HepG2 (cell line): ENCODE data around the gene LRR1. TPM values are rescaled to one million over a fixed set of nuclear protein-coding genes. Genes with fewer than 3 reads are reported as not detected.
A peak's percentile ranks its signal among the peaks of the same experiment; 100 is the strongest.

Experiments used
- HNRNPLL ChIP-seq: fragments of 200-400 bp; formaldehyde crosslinking; IDR thresholded peaks from 2 replicates; pipeline ENCODE4 v1.6.1; 2017; ENCODE audit warnings: mild to moderate bottlenecking, low read depth, low read length; ENCODE audit not compliant: poor library complexity, severe bottlenecking
- MED13 ChIP-seq: sonication (generic); formaldehyde crosslinking; IDR thresholded peaks from 2 replicates; pipeline ENCODE4 v1.5.0; 2020; ENCODE audit warnings: missing genetic modification reagents
- MEIS1 ChIP-seq: sonication (generic); formaldehyde crosslinking; IDR thresholded peaks from 2 replicates; pipeline ENCODE4 v1.9.0; 2021; ENCODE audit warnings: mild to moderate bottlenecking, missing genetic modification reagents, moderate library complexity, borderline replicate concordance
- NCOR1 ChIP-seq: fragments of 200-600 bp; sonication (generic); IDR thresholded peaks from 2 replicates; pipeline ENCODE4 v1.7.0; 2017; ENCODE audit warnings: antibody characterized with exemption, low read length, borderline replicate concordance
- POLR2A ChIP-seq, 2 experiments: IDR thresholded peaks; 2 replicates each; pipeline ENCODE4 v1.6.1; 2011; ENCODE audit warnings: low read depth in 2 of 2, low read length in 2 of 2, mild to moderate bottlenecking in 1 of 2, moderate library complexity in 1 of 2; ENCODE audit not compliant: insufficient read depth in 1 of 2
- RBM22 ChIP-seq: fragments of 200-400 bp; formaldehyde crosslinking; optimal IDR thresholded peaks from 2 replicates; pipeline ENCODE3; 2017; ENCODE audit warnings: mild to moderate bottlenecking, low read length, moderate library complexity
- SP1 ChIP-seq, 2 experiments: fragments of 450-650 bp in 1 of 2; sonication (generic) in 1 of 2; formaldehyde crosslinking in 1 of 2; IDR thresholded peaks; 2 replicates each; pipeline versions ENCODE4 v1.4.0 to v1.6.1; 2016 to 2020; ENCODE audit warnings: missing genetic modification reagents in 1 of 2
- TARDBP ChIP-seq: sonication (generic); formaldehyde crosslinking; IDR thresholded peaks from 2 replicates; pipeline ENCODE4 v1.8.0; 2022; ENCODE audit warnings: mild to moderate bottlenecking, missing genetic modification reagents
- TBX3 ChIP-seq: fragments of 450-650 bp; IDR thresholded peaks from 2 replicates; pipeline ENCODE4 v1.6.1; 2017; ENCODE audit warnings: antibody characterized with exemption, mild to moderate bottlenecking, inconsistent platforms, borderline replicate concordance
- ZIK1 ChIP-seq: sonication (generic); formaldehyde crosslinking; IDR thresholded peaks from 2 replicates; pipeline ENCODE4 v1.5.0; 2020; ENCODE audit warnings: mild to moderate bottlenecking, low read depth, missing genetic modification reagents, borderline replicate concordance
- ZMYM2 ChIP-seq: sonication (generic); formaldehyde crosslinking; IDR thresholded peaks from 2 replicates; pipeline ENCODE4 v1.8.0; 2022; ENCODE audit warnings: mild to moderate bottlenecking, missing genetic modification reagents
- ZNF460 ChIP-seq: sonication (generic); formaldehyde crosslinking; IDR thresholded peaks from 2 replicates; pipeline ENCODE4 v1.5.1; 2020; ENCODE audit warnings: missing genetic modification reagents, mild to moderate bottlenecking, borderline replicate concordance
- ZSCAN20 ChIP-seq: sonication (generic); formaldehyde crosslinking; IDR thresholded peaks from 2 replicates; pipeline ENCODE4 v1.4.0; 2020; ENCODE audit warnings: missing genetic modification reagents, mild to moderate bottlenecking, borderline replicate concordance
- polyA plus RNA-seq, 8 experiments: library from polyadenylated mRNA; depleted of rRNA in 3 of 8; stranded (reverse) in 7 of 8; unstranded in 1 of 8; fragments of >200 nt; fragmentation: Illumina TruSeq in 4 of 8; extraction: Trizol in 4 of 8; gene quantifications; 2 replicates each; pipeline versions ENCODE4 v1.2.1 to v1.2.3, GENCODE V29; 2011 to 2016; ENCODE audit warnings: low read depth in 4 of 8, missing spikeins in 1 of 8, mixed read lengths in 1 of 8; ENCODE audit not compliant: insufficient read depth in 1 of 8
- total RNA-seq, 5 experiments: library from RNA; depleted of rRNA; stranded (reverse); fragments of >200 nt; fragmentation: Illumina TruSeq; extraction: Trizol; gene quantifications; 2 replicates each; pipeline ENCODE4 v1.2.3, GENCODE V29; 2016; ENCODE audit warnings: low read depth in 1 of 5
- TF ChIP-seq, protein P1 (sequence below): sonication (generic); formaldehyde crosslinking; IDR thresholded peaks from 2 replicates; pipeline ENCODE4 v1.4.0; 2020; ENCODE audit warnings: missing genetic modification reagents, borderline replicate concordance
- TF ChIP-seq, protein P2 (sequence below): IDR thresholded peaks from 2 replicates; pipeline ENCODE4 v1.6.1; 2016; ENCODE audit warnings: low read depth, missing genetic modification reagents, missing compliant biosample characterization
- TF ChIP-seq, protein P3 (sequence below): sonication (generic); formaldehyde crosslinking; IDR thresholded peaks from 2 replicates; pipeline ENCODE4 v1.5.0; 2020; ENCODE audit warnings: missing genetic modification reagents
- TF ChIP-seq, protein P4 (sequence below): sonication (generic); formaldehyde crosslinking; IDR thresholded peaks from 2 replicates; pipeline ENCODE4 v1.5.0; 2020; ENCODE audit warnings: missing genetic modification reagents
- TF ChIP-seq, protein P5 (sequence below): IDR thresholded peaks from 2 replicates; pipeline ENCODE4 v1.6.1; 2018; ENCODE audit warnings: missing genetic modification reagents

LRR1 gene
- total and polyA plus RNA-seq, 2 of the 13 experiments (the other 11 are each of a cell fraction or from before 2014, with no cell fraction given) = 7.0 to 36.2 TPM

DNA sequence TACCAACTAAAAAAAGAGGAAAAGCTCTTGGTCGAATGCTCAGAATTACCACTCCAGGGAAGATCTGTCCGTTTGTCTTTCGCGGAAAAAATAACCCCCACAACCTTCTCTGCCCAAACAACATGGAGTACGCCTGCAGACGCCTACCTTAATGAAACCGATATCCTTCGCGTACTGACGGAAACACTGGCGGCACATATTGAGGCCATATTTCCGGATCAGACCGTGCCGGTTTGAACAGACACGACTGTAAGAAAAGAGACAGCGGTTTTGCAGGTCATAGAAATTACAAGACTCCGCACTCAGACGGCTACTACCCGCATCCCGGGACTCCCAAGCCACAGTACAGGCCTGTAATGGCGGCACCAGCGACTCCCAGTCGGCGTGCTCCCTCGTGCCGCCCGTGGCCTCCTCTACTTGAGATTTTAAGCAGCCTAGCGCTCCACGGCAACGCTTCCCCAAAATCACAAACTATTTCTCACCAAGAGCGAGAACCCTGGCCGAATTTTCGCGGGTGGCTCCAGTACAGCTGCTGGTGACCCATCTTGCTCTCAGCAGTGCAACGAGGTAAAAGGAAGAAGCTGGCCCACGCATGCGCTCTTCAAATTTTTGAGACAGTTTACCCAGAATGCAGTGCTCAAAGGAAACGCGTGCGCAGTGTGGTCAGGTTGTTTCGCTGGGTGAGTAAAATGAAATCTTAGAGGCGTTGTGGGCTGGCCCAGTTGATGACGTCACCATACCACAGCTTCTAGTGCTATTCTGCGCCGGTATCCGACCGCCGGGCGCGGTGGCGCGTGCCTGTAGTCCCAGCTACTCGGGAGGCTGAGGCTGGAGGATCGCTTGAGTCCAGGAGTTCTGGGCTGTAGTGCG lies 12.7 kb upstream of the LRR1 start, which contains the start of gene RPS29 (continued):
- peak; percentile 59 for TF ChIP-seq HNRNPLL
- TF ChIP-seq RBM22 = peak; percentile 4
- peak; percentile 77 for TF ChIP-seq MED13 (CRISPR knock-in tag)
- 0 out of 2 replicates have a peak, but pooled peaks have one; percentile 53 for TF ChIP-seq NCOR1
- 0 out of 2 replicates have a peak, but pooled peaks have one; percentile 47 for TF ChIP-seq TBX3
- no peak for TF ChIP-seq ZIK1 (CRISPR knock-in tag)
- TF ChIP-seq, protein P1, sequence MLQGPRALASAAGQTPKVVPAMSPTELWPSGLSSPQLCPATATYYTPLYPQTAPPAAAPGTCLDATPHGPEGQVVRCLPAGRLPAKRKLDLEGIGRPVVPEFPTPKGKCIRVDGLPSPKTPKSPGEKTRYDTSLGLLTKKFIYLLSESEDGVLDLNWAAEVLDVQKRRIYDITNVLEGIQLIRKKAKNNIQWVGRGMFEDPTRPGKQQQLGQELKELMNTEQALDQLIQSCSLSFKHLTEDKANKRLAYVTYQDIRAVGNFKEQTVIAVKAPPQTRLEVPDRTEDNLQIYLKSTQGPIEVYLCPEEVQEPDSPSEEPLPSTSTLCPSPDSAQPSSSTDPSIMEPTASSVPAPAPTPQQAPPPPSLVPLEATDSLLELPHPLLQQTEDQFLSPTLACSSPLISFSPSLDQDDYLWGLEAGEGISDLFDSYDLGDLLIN (CRISPR knock-in tag) = no peak
- TF ChIP-seq SP1 (IDR thresholded peaks at IDR 0.05) = no peak
- peak; percentile 57; the same call in 1 of the 2 replicates for TF ChIP-seq SP1 (CRISPR knock-in tag; IDR thresholded peaks at IDR 0.05)
- peak; percentile 99 for TF ChIP-seq ZMYM2 (CRISPR knock-in tag)
- TF ChIP-seq MEIS1 (CRISPR knock-in tag) = no peak
- peak; percentile 89 to 98 for TF ChIP-seq POLR2A (IDR thresholded peaks at IDR 0.05; ENCODE audit: insufficient read depth in 1 of 2, low read depth in 2 of 2, low read length in 2 of 2)
- TF ChIP-seq, protein P2, sequence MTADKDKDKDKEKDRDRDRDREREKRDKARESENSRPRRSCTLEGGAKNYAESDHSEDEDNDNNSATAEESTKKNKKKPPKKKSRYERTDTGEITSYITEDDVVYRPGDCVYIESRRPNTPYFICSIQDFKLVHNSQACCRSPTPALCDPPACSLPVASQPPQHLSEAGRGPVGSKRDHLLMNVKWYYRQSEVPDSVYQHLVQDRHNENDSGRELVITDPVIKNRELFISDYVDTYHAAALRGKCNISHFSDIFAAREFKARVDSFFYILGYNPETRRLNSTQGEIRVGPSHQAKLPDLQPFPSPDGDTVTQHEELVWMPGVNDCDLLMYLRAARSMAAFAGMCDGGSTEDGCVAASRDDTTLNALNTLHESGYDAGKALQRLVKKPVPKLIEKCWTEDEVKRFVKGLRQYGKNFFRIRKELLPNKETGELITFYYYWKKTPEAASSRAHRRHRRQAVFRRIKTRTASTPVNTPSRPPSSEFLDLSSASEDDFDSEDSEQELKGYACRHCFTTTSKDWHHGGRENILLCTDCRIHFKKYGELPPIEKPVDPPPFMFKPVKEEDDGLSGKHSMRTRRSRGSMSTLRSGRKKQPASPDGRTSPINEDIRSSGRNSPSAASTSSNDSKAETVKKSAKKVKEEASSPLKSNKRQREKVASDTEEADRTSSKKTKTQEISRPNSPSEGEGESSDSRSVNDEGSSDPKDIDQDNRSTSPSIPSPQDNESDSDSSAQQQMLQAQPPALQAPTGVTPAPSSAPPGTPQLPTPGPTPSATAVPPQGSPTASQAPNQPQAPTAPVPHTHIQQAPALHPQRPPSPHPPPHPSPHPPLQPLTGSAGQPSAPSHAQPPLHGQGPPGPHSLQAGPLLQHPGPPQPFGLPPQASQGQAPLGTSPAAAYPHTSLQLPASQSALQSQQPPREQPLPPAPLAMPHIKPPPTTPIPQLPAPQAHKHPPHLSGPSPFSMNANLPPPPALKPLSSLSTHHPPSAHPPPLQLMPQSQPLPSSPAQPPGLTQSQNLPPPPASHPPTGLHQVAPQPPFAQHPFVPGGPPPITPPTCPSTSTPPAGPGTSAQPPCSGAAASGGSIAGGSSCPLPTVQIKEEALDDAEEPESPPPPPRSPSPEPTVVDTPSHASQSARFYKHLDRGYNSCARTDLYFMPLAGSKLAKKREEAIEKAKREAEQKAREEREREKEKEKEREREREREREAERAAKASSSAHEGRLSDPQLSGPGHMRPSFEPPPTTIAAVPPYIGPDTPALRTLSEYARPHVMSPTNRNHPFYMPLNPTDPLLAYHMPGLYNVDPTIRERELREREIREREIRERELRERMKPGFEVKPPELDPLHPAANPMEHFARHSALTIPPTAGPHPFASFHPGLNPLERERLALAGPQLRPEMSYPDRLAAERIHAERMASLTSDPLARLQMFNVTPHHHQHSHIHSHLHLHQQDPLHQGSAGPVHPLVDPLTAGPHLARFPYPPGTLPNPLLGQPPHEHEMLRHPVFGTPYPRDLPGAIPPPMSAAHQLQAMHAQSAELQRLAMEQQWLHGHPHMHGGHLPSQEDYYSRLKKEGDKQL = no peak
- TF ChIP-seq TARDBP (CRISPR knock-in tag) = peak; percentile 85
- 0 out of 2 replicates have a peak, but pooled peaks have one; percentile 57 for TF ChIP-seq ZSCAN20
- TF ChIP-seq, protein P3, sequence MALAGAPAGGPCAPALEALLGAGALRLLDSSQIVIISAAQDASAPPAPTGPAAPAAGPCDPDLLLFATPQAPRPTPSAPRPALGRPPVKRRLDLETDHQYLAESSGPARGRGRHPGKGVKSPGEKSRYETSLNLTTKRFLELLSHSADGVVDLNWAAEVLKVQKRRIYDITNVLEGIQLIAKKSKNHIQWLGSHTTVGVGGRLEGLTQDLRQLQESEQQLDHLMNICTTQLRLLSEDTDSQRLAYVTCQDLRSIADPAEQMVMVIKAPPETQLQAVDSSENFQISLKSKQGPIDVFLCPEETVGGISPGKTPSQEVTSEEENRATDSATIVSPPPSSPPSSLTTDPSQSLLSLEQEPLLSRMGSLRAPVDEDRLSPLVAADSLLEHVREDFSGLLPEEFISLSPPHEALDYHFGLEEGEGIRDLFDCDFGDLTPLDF (CRISPR knock-in tag) = 0 out of 2 replicates have a peak, but pooled peaks have one; percentile 50
- TF ChIP-seq, protein P4, sequence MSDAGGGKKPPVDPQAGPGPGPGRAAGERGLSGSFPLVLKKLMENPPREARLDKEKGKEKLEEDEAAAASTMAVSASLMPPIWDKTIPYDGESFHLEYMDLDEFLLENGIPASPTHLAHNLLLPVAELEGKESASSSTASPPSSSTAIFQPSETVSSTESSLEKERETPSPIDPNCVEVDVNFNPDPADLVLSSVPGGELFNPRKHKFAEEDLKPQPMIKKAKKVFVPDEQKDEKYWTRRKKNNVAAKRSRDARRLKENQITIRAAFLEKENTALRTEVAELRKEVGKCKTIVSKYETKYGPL = 0 out of 2 replicates have a peak, but pooled peaks have one; percentile 3
- TF ChIP-seq ZNF460 (CRISPR knock-in tag) = peak; percentile 100
- TF ChIP-seq, protein P5, sequence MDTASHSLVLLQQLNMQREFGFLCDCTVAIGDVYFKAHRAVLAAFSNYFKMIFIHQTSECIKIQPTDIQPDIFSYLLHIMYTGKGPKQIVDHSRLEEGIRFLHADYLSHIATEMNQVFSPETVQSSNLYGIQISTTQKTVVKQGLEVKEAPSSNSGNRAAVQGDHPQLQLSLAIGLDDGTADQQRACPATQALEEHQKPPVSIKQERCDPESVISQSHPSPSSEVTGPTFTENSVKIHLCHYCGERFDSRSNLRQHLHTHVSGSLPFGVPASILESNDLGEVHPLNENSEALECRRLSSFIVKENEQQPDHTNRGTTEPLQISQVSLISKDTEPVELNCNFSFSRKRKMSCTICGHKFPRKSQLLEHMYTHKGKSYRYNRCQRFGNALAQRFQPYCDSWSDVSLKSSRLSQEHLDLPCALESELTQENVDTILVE = peak; percentile 65
